ENCODE measurements around the gene GLT6D1.

The GLT6D1 gene

GRCh38 chr9:135622415-135623020 is 16.8 kb downstream of the GLT6D1 start:
- DNase-seq (ENCODE audit: low read depth), result no peak

GRCh38 chr9:135620558-135620957 is 18.8 kb downstream of the GLT6D1 start:
- DNase-seq (ENCODE audit: low read depth), result no peak

GRCh38 chr9:135619599-135619886 is 19.8 kb downstream of the GLT6D1 start:
- DNase-seq (ENCODE audit: low read depth), result no peak

- no peak for DNase-seq (ENCODE audit: low read depth)
These were observed 20.3 kb downstream of the GLT6D1 start for GRCh38 chr9:135618866-135619598.

- DNase-seq (ENCODE audit: low read depth), result no peak
These were observed 21.3 kb downstream of the GLT6D1 start for GRCh38 chr9:135617991-135618411.

- DNase-seq (ENCODE audit: low read depth), result no peak
These were observed 21.8 kb downstream of the GLT6D1 start for GRCh38 chr9:135617538-135617900.

GRCh38 chr9:135616619-135617537 is 22.5 kb downstream of the GLT6D1 start:
- no peak for DNase-seq (ENCODE audit: low read depth)

- no peak for DNase-seq (ENCODE audit: low read depth)
These were observed 23.4 kb downstream of the GLT6D1 start for GRCh38 chr9:135615666-135616618.

GRCh38 chr9:135614821-135615665 is 24.3 kb downstream of the GLT6D1 start:
- DNase-seq (ENCODE audit: low read depth), result no peak

GRCh38 chr9:135613946-135614805 is 25.2 kb downstream of the GLT6D1 start:
- DNase-seq (ENCODE audit: low read depth), result no peak

- DNase-seq (ENCODE audit: low read depth), result no peak
These were observed 26.1 kb downstream of the GLT6D1 start for GRCh38 chr9:135612981-135613910.

- no peak for DNase-seq (ENCODE audit: low read depth)
These were observed 26.9 kb downstream of the GLT6D1 start for GRCh38 chr9:135612437-135612836.

GRCh38 chr9:135611875-135612209 is 27.5 kb downstream of the GLT6D1 start:
- no peak for DNase-seq (ENCODE audit: low read depth)

GRCh38 chr9:135611142-135611874 is 28.0 kb downstream of the GLT6D1 start:
- DNase-seq (ENCODE audit: low read depth), result no peak

- DNase-seq (ENCODE audit: low read depth), result no peak
These were observed 28.8 kb downstream of the GLT6D1 start for GRCh38 chr9:135610290-135611141.

- DNase-seq (ENCODE audit: low read depth), result no peak
These were observed 29.9 kb downstream of the GLT6D1 start for GRCh38 chr9:135609366-135609955.

GRCh38 chr9:135608999-135609317 is 30.4 kb downstream of the GLT6D1 start:
- DNase-seq (ENCODE audit: low read depth), result no peak
